ENCODE results near the gene BCAR1.
"Not testable (repeated sequence)": the region's sequence is repeated elsewhere in the genome, so short reads cannot be mapped to it uniquely, and the experiment has no call there.

The BCAR1 gene

GRCh38 chr16:75218256-75219076 lies 33.0 kb downstream of the BCAR1 start, which contains the start of gene CTRB1:
Gene CTRB1 (plus strand): TSS chr16:75218988. CDS start chr16:75219008, 20 bp downstream.
- Mint-ChIP-seq H3K4me3 (peak within 1 kb of the TSS; percentile 76), H3K27me3 (no peaks in the 10 kb centered on the region), H3K4me1 (peaks cover 9% of the 10 kb centered on the region), H3K36me3 (ENCODE audit: insufficient read depth) (peaks cover 4% of the 10 kb centered on the region), H3K9me3 (no peaks in the 10 kb centered on the region), H3K27ac (ENCODE audit: low read depth) (peak within 1 kb of the TSS; percentile 43)
- no peak for DNase-seq (ENCODE audit: low spot score in 2 of 2)
- ATAC-seq (replicated peaks; ENCODE audit: extremely low read depth, poor library complexity, severe bottlenecking): no peak

GRCh38 chr16:75217389-75217851 lies 34.0 kb downstream of the BCAR1 start:
- Mint-ChIP-seq H3K9me3 (no peaks in the 10 kb centered on the region), H3K4me1 (peaks cover 9% of the 10 kb centered on the region), H3K4me3 (no peak overlapping the region), H3K36me3 (ENCODE audit: insufficient read depth) (peaks cover 4% of the 10 kb centered on the region), H3K27me3 (no peaks in the 10 kb centered on the region), H3K27ac (ENCODE audit: low read depth) (no peak overlapping the region)
- ATAC-seq (replicated peaks; ENCODE audit: extremely low read depth, poor library complexity, severe bottlenecking) (no peak), DNase-seq (ENCODE audit: low spot score in 2 of 2) (no peak)

- ATAC-seq (replicated peaks; ENCODE audit: extremely low read depth, poor library complexity, severe bottlenecking) (no peak), DNase-seq (ENCODE audit: low spot score in 2 of 2) (no peak)
- Mint-ChIP-seq H3K4me3 (no peak overlapping the region), H3K4me1 (peaks cover 9% of the 10 kb centered on the region), H3K36me3 (ENCODE audit: insufficient read depth) (peaks cover 4% of the 10 kb centered on the region), H3K9me3 (no peaks in the 10 kb centered on the region), H3K27me3 (no peaks in the 10 kb centered on the region), H3K27ac (ENCODE audit: low read depth) (no peak overlapping the region)
Measured at GRCh38 chr16:75216576-75216975, 34.8 kb downstream of the BCAR1 start.

- Mint-ChIP-seq H3K9me3 (no peaks in the 10 kb centered on the region), H3K4me3 (no peak overlapping the region), H3K27me3 (no peaks in the 10 kb centered on the region), H3K36me3 (ENCODE audit: insufficient read depth) (peaks cover 4% of the 10 kb centered on the region), H3K27ac (ENCODE audit: low read depth) (no peak overlapping the region), H3K4me1 (peaks cover 9% of the 10 kb centered on the region)
- no peak for ATAC-seq (replicated peaks; ENCODE audit: extremely low read depth, poor library complexity, severe bottlenecking)
- no peak for DNase-seq (ENCODE audit: low spot score in 2 of 2)
Measured at GRCh38 chr16:75216127-75216526, 35.3 kb downstream of the BCAR1 start.

- not testable (repeated sequence) for ATAC-seq (replicated peaks; ENCODE audit: extremely low read depth, poor library complexity, severe bottlenecking); H3K36me3 Mint-ChIP-seq (ENCODE audit: insufficient read depth); H3K27ac Mint-ChIP-seq (ENCODE audit: low read depth); H3K4me3 Mint-ChIP-seq; H3K9me3 Mint-ChIP-seq; DNase-seq (ENCODE audit: low spot score in 2 of 2); H3K4me1 Mint-ChIP-seq; H3K27me3 Mint-ChIP-seq
Measured at GRCh38 chr16:75211286-75211685, 40.1 kb downstream of the BCAR1 start.

- Mint-ChIP-seq H3K4me1 (no peaks in the 10 kb centered on the region), H3K27me3 (no peaks in the 10 kb centered on the region), H3K27ac (ENCODE audit: low read depth) (no peak overlapping the region), H3K9me3 (no peaks in the 10 kb centered on the region), H3K36me3 (ENCODE audit: insufficient read depth) (no peaks in the 10 kb centered on the region), H3K4me3 (no peak overlapping the region)
- ATAC-seq (replicated peaks; ENCODE audit: extremely low read depth, poor library complexity, severe bottlenecking): no peak
- no peak for DNase-seq (ENCODE audit: low spot score in 2 of 2)
Measured at GRCh38 chr16:75209944-75210343, 41.5 kb downstream of the BCAR1 start.

- H3K27ac Mint-ChIP-seq (ENCODE audit: low read depth); H3K36me3 Mint-ChIP-seq (ENCODE audit: insufficient read depth); H3K4me3 Mint-ChIP-seq; ATAC-seq (replicated peaks; ENCODE audit: extremely low read depth, poor library complexity, severe bottlenecking); H3K4me1 Mint-ChIP-seq; DNase-seq (ENCODE audit: low spot score in 2 of 2); H3K27me3 Mint-ChIP-seq; H3K9me3 Mint-ChIP-seq: not testable (repeated sequence)
Measured at GRCh38 chr16:75209514-75209913, 41.9 kb downstream of the BCAR1 start.

- Mint-ChIP-seq H3K36me3 (ENCODE audit: insufficient read depth) (no peaks in the 10 kb centered on the region), H3K27ac (ENCODE audit: low read depth) (no peak overlapping the region), H3K9me3 (no peaks in the 10 kb centered on the region), H3K4me3 (no peak overlapping the region), H3K27me3 (no peaks in the 10 kb centered on the region), H3K4me1 (no peaks in the 10 kb centered on the region)
- no peak for ATAC-seq (replicated peaks; ENCODE audit: extremely low read depth, poor library complexity, severe bottlenecking)
- DNase-seq (ENCODE audit: low spot score in 2 of 2): no peak
Measured at GRCh38 chr16:75208861-75209505, 42.4 kb downstream of the BCAR1 start.

GRCh38 chr16:75208242-75208825 lies 43.1 kb downstream of the BCAR1 start:
- DNase-seq (ENCODE audit: low spot score in 2 of 2) (no peak), ATAC-seq (replicated peaks; ENCODE audit: extremely low read depth, poor library complexity, severe bottlenecking) (no peak)
- Mint-ChIP-seq H3K4me3 (no peak overlapping the region), H3K27ac (ENCODE audit: low read depth) (no peak overlapping the region), H3K4me1 (no peaks in the 10 kb centered on the region), H3K27me3 (no peaks in the 10 kb centered on the region), H3K36me3 (ENCODE audit: insufficient read depth) (no peaks in the 10 kb centered on the region), H3K9me3 (no peaks in the 10 kb centered on the region)

GRCh38 chr16:75207831-75208230 lies 43.6 kb downstream of the BCAR1 start:
- DNase-seq (ENCODE audit: low spot score in 2 of 2) (no peak), ATAC-seq (replicated peaks; ENCODE audit: extremely low read depth, poor library complexity, severe bottlenecking) (no peak)
- Mint-ChIP-seq H3K36me3 (ENCODE audit: insufficient read depth) (no peaks in the 10 kb centered on the region), H3K9me3 (no peaks in the 10 kb centered on the region), H3K27me3 (no peaks in the 10 kb centered on the region), H3K27ac (ENCODE audit: low read depth) (no peak overlapping the region), H3K4me1 (no peaks in the 10 kb centered on the region), H3K4me3 (no peak overlapping the region)

- H3K27ac Mint-ChIP-seq (ENCODE audit: low read depth): no peak within 1 kb of the TSS
- no peaks in the 10 kb centered on the region for H3K4me1 Mint-ChIP-seq
- no peaks in the 10 kb centered on the region for H3K9me3 Mint-ChIP-seq
- DNase-seq (ENCODE audit: low spot score in 2 of 2) (no peak), ATAC-seq (replicated peaks; ENCODE audit: extremely low read depth, poor library complexity, severe bottlenecking) (no peak)
- no peak within 1 kb of the TSS for H3K4me3 Mint-ChIP-seq
- H3K27me3 Mint-ChIP-seq: no peaks in the 10 kb centered on the region
- H3K36me3 Mint-ChIP-seq (ENCODE audit: insufficient read depth): no peaks in the 10 kb centered on the region
Measured at GRCh38 chr16:75206749-75207451, 44.5 kb downstream of the BCAR1 start, which contains the start of gene CTRB2. Gene CTRB2 (minus strand): TSS chr16:75207161. CDS start chr16:75207141, 20 bp downstream.

- H3K4me1 Mint-ChIP-seq; H3K9me3 Mint-ChIP-seq; H3K4me3 Mint-ChIP-seq; DNase-seq (ENCODE audit: low spot score in 2 of 2); ATAC-seq (replicated peaks; ENCODE audit: extremely low read depth, poor library complexity, severe bottlenecking); H3K27me3 Mint-ChIP-seq; H3K36me3 Mint-ChIP-seq (ENCODE audit: insufficient read depth); H3K27ac Mint-ChIP-seq (ENCODE audit: low read depth): not testable (repeated sequence)
Measured at GRCh38 chr16:75205961-75206748, 45.3 kb downstream of the BCAR1 start.
